Stimulated activated CD4-positive, alpha-beta T cell treated with anti-CD3 and anti-CD28 coated beads, TNF-alpha, amount 100 ng/mL, for 24 hours (primary cell): Measurements from ENCODE around the gene PIKFYVE.
"Not testable (repeated sequence)": the region's sequence is repeated elsewhere in the genome, so short reads cannot be mapped to it uniquely, and the experiment has no call there.

Experiments used
- DNase-seq, 3 experiments: peaks; one replicate each; pipeline ENCODE4 v3.0.0-alpha.2; 2020; ENCODE audit warnings: low read depth in 3 of 3

PIKFYVE gene

DNA sequence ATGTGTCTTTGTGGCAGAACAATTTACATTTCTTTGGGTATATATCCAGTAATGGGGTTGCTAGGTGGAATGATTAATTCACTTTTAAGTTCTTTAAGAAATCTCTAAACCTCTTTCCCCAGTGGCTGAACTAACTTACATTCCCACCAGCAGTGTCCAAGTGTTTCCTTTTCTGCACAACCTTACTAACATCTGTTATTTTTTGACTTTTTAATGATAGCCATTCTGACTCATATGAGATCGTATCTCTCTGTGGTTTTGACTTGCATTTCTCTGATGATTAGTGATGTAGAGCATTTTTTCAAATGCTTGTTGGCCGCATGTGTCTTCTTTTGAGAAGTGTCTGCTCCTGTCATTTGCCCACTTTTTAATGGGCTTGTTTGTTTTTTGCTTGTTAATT lies 97.4 kb downstream of the PIKFYVE start:
- DNase-seq, result no peak

DNA sequence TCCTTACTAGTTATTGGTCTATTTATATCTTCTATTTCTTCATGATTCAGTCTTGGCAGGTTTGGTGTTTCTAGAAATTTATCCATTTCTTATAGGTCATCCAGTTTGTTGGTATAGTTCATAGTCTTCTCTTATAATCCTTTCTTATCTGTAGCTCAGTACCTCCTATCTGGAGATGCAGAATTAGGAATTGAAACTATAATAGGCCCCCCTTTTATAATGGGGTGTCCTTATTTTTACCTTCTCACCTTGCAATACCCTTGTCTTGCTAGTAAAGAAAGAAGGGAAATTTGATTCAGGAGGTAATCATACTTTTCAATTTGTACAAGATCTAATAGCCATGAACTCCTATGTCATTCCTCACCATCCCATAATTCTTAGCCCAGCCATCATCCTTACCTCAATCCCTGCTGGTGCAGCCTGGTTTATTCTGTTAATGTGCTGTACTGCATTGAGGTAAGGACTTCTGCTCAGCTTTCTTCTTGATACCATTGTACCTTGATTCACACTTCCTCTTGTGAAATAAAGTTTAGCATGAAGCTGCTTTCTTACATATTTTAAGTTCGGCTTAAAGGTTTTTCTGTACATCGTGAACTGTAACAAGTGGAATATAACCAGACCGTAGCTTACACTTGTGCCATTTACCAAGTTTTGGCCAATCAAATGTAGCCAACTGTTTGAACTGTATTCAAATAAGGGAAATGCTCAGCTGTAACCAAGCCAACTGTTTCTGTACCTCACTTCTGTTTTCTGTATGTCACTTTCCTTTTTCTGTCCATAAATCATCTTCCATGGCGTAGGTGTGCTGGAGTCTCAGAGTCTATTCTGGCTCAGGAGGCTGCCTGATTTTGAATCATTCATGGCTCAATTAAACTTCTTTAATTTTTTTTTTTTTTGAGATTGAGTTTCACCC lies 100.4 kb downstream of the PIKFYVE start:
- DNase-seq, result no peak

DNA sequence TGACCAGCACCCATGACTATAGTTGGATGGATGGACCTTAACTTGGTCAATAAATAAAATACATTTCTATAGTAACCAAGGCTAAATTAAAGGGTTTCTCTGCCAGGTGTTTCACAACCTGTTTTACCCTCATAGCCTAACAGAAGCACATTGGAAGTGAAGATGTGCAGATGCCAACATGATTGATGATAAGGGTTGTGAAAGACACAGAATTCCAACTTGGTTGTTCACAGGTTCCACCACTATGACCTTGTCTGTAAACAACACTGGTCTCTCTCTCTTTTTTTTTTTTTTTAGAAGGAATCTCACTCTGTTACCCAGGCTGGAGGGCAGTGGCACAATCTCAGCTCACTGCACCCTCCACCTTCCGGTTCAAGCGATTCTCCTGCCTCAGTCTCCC lies 103.0 kb downstream of the PIKFYVE start:
- DNase-seq, result no peak

DNA sequence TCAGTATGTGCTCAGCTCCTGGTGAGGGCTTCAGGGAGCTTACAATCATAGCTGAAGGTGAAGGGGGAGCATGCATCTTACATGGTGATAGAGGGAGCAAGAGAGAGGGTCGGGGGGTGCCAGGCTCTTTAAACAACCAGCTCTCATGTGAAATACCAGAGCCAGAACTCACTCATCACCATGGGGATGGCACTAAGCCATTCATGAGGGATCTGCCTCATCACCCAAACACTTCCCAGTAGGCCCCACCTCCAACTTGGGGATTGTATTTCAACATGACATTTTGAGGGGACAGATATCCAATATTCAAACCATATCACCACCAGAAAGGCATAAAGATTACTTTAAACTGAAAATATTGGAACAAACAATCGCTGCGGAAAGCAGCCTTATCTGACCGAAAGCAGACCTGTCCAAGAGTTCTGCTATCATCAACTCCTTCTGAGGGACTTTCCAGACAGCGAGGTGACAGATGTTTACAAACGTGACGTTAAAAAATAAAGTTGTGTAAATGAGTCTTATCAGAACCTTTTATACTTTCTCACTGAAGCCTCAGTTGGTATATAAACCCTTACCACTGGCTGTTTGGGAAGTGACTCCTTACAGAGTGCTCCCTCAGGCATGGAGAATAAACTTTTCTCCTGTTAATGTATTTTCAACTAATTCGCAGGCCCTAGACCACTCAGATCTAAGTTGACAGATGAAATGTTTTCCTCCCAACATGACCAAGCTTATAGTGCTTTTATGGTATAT lies 105.0 kb downstream of the PIKFYVE start:
- no peak for DNase-seq

DNA sequence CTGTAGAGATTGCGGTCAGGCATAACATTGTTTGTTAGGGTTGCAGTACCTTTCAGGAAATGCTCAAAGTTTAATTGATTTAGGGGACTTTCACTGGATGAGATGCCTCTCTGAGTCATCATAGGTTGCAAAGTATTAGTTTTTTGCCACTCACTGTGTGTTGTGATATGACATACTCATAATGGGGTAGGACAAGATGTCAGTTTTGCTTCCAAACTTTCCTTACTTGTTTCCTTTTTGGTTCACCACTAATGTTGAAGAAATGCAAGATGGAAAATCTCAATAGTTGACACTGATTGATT lies 105.5 kb downstream of the PIKFYVE start:
- no peak for DNase-seq

DNA sequence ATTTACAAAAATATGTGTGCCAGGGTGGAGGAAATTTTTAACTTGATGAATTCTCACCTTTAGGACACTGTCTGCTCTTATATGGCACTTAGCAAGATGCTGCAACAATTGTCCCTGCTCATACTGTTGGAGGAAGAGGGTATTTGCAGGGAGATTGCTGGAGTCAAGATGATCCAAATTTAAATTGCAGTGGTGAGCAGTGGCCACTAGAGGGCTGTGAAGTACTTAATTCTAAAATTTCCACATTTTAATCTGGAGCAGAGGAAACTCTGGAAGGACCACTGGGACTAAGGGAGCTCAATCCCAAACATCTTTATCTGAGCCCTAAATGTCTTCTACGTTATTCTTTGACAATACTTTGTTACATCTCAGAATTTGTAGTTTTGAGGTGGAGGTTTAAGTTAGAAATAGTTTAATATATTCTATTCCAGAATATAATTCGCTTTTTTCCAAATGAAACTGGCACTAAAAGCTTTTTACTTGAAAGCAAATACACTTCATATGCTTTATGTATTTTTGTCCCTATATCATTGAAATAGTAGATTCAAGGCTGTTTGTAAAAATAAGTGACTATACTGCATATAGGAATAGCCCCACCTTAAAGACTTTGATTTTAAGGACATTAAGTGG lies 107.5 kb downstream of the PIKFYVE start:
- DNase-seq, result no peak

DNA sequence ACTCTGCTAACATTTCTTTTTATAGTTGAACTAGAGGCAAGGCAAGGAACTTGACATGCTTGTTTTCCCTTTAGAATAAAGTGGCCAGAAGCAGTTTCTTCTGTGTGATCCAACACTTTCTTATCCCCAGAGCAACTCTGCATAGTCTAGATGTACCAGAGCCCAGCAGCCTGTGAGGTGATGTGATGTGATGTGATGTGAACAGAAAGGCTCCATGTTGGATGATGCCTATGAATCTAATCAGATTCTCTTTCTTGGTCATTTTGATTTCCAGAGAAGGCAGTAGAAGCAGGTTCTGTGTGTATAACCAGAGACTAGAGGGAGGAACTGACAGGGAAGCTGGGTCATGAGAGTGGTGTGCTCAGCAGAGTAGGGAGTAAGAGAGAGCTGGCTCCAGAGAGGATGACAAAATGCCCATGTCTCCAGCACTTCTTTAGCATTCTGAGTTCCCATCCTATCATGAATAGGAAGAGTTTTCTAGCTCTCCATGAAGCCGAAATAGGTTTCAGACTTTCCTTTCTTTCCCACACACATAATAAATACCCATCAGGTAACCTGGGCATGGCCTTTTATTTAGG lies 109.5 kb downstream of the PIKFYVE start:
- no peak for DNase-seq

DNA sequence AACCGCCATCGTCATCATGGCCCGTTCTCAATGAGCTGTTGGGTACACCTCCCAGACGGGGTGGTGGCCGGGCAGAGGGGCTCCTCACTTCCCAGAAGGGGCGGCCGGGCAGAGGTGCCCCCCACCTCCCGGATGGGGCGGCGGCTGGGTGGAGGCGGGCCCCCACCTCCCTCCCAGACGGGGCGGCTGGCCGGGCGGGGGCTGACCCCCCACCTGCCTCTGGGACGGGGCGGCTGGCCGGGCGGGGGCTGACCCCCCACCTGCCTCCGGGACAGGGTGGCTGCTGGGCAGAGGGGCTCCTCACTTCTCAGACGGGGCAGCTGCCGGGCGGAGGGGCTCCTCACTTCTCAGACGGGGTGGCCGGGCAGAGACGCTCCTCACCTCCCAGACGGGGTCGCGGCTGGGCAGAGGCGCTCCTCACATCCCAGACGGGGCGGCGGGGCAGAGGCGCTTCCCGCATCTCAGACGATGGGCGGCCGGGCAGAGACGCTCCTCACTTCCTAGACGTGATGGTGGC lies 111.3 kb downstream of the PIKFYVE start:
- not testable (repeated sequence) for DNase-seq

DNA sequence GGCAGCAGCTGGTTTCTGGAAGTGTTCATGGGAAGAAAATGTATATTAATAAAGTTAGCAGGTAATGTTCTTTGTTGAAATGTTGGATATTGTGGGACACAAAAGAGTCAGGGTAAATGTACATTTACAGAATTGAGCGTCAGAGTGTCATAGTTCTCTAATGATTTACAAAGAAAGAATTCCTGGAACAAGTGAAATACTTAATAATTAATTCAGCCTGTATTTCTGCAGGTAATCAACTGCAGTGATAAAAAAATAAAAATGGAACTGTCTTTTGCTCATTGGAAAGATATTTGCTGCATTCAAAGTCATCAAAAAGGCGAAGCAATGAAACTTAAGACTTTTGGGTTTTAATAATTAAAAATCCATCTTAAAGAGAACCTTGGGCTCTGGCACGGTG lies 113.1 kb downstream of the PIKFYVE start:
- no peak for DNase-seq

DNA sequence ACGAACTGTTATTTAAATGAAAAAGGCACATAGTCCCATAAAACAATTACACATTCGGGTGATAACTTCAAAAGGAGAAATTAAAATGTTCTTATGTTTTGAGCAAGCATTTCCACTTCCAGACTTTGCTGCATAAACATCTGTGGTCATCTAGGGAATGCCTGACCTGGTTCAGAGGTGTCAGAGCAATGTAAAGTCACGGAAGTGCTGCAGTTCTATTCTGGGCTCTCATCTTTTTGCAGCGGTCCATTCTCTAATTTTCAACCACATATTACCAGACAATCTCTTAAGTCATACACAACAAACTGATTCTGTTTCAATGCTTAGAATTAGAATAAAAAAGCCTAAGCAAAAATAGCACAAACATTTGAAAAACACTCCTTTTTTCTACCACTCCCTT lies 118.6 kb downstream of the PIKFYVE start:
- no peak for DNase-seq

DNA sequence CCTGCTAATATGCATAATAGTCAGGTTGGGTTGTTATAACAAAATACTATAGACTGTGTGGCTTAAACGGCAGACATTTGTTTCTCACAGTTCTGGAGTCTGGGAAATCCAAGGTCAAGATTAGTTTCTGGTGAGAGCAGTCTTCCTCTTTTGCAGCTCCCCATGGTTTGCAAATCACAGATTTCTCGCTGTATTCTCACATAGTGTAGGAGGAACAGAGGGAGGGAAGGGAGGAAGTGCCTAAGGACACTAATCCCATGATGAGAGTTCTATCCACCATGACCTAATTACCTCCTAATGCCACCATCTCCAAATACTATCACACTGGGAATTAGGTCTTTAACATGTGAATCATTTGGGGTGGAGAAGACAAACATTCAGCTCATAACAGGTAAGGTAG lies 120.5 kb downstream of the PIKFYVE start:
- no peak for DNase-seq

DNA sequence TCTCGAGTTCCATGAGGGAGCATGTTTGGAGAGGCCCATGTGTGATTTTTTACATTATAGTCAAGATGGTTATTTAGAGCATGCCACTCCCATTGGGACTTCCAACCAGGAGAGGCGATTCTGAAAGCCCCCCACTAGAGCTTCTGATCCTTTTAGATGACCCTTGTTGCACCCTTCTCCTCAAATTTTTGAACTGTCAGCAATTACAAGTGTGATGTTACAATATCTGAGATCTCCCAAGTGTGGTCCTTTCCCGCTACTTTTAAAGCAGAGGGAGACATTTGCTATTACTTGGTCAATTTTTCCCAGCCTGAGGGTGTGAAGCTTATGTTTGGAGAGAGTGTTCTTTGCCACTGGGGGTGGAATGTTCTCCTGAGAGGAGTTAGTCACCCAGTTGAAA lies 123.9 kb downstream of the PIKFYVE start:
- DNase-seq, result no peak

DNA sequence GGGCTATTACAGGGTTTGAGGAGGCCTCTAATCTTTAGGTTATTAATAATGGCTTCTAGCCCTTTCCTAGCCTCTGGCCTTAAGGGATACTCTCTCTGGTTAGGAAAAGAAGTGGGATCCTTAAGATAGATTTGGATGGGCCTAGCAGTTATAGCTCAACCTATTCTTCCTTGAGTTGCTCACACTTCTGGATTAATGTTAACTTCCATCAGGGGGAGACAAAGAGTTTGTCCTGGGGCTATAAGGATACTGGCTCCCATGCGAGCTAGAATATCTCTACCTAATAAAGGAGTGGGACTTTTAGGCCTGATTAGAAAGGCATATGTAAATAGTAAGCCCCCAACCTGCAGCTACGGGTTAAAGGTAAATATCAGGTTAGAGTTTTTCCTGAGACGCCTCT lies 126.2 kb downstream of the PIKFYVE start:
- no peak for DNase-seq

DNA sequence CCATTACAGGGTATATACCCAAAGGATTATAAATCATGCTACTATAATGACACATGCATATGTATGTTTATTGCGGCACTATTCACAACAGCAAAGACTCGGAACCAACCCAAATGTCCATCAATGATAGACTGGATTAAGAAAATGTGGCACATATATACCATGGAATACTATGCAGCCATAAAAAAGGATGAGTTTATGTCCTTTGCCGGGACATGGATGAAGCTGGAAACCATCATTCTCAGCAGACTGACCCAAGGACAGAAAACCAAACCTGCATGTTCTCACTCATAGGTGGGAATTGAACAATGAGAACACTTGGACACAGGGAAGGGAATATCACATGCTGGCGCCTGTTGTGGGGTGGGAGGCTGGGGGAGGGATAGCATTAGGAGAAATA lies 130.7 kb downstream of the PIKFYVE start:
- DNase-seq, result not testable (repeated sequence)

DNA sequence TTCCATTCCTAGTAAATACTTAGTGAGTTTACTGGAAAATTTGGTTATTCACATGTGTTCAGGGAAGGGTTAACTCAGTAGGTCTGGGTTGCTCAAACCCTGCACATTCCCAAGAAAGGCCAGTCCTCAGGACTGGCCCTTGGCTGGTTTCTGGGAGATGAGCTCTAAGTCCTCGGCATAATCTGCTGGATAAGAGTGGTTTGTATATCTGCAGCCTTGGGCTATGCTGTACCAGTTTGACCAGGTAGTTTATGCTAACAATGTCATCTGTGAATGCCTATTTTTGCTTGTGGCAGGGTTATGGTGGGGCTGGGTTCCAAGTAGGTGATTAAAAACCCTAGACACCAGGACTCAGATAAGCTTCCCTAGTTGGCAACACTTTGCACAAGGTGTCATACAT lies 133.1 kb downstream of the PIKFYVE start:
- DNase-seq, result no peak

DNA sequence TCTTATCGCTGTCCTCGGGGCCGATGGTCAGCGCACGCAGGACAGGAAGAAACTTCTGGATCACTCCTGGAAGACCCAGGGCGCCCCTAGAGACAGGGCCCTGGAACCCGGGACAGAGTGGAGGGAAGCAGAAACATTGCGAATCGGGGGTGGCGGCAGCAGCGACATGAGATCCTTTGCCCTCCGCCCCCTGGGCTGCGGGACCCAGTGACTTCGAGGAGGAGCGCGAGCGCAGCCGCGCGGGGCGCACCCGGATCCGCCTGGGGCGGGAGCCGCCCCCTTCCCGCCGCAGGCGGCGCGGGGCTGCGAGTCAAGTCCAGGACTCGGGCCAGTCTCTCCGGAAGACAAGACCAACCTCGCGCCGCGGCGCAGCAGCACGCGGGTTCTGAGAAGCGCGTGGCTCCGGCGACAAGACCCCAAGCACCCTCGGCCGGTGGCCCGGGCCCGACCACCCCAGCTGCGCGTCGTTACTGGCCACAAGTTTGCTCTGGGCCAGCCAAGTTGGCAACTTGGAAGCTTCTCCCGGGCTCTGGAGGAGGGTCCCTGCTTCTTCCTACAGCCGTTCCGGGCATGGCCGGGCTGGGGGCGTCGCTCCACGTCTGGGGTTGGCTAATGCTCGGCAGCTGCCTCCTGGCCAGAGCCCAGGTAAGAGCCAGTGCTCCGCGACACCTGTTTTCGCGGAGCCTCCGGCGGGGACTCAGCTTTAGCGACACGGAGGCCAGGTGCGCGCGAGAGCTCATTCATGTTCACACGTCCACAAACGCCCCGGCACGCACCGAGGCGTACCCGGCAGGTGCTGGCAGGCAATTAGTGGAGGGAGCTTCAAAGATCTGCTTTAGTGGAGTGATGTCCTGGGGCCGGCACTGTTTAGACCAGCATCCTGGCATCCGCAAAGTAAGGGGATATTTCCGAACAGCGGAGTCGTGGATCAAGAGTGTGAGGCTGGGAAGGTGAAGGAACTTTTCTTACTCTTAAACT lies 140.7 kb downstream of the PIKFYVE start, which contains the start of gene PTH2R:
Gene PTH2R, plus strand, starts transcription at position 319 of the 978 bp plus-strand sequence. Its CDS starts 252 bp downstream, at position 571.
- no peak for DNase-seq

DNA sequence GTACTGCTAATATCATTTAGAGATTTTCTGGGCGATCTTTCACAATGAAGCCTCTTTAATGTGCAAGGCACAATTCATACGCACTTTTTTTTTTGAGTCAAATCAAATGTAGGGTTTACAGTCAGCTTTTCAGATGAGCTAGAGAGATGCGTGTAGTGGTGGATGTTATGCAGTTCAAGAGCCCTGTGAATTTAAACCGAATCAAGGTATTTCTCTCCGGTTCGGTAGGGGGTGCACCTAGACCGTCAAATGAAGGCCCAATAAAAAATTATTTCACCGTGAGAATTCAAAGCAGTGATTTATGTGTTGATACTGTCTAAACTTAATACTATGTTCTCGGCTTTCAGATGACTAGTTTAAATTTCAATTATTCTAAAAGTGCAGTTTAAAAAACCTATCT lies 141.6 kb downstream of the PIKFYVE start:
- DNase-seq, result no peak
